Measurements from ENCODE around the gene SPATA31A5. TPM values are rescaled to one million over a fixed set of nuclear protein-coding genes. Genes with fewer than 3 reads are reported as not detected.
"Not testable (repeated sequence)": the region's sequence is repeated elsewhere in the genome, so short reads cannot be mapped to it uniquely, and the experiment has no call there.

Gene SPATA31A5
- polyA plus RNA-seq (2013): not detected

DNA sequence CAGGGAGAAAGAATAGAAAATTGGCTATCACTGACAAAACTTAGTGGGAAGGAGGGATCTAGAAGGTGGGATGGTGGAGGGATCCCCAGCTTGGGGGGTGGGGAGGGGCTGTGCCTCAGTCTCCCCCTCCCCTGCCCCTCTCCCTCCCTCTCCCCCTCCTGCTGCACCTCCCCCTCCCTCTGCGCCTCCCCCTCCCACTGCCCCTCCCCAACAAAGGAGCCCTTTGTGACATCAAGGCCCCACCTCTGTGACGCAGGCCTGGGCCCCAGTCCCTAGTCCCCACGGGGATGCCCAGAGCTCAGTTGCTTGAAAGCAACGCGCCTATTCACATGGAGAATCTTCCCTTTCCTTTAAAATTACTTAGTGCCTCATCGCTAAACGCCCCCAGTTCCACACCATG lies at the start of gene SPATA31A5:
Gene SPATA31A5 (plus strand): TSS at position 301 of the 400 bp plus-strand sequence. CDS start 29 bp downstream, at position 330.
- H3K9me3 ChIP-seq (ENCODE audit: control extremely low read depth in 1 of 5, control insufficient read depth in 4 of 5, insufficient read depth in 2 of 5, low read depth in 1 of 5, low read length in 4 of 5); H3K27me3 ChIP-seq (replicated peaks in 2 of 5; ENCODE audit: control insufficient read depth in 4 of 5, insufficient read depth in 5 of 5, low read length in 4 of 5); CTCF ChIA-PET; DNase-seq; H3K36me3 ChIP-seq (ENCODE audit: control insufficient read depth in 4 of 4, insufficient read depth in 4 of 4, low read length in 3 of 4); H3K4me3 ChIP-seq (ENCODE audit: control insufficient read depth in 1 of 7, extremely low read depth in 1 of 7, insufficient read depth in 4 of 7, low read depth in 2 of 7, low read length in 6 of 7); H3K27ac ChIP-seq (ENCODE audit: insufficient read depth in 1 of 2, low read depth in 1 of 2, low read length in 2 of 2, poor library complexity in 1 of 2, severe bottlenecking in 2 of 2); POLR2A ChIA-PET; H3K4me1 ChIP-seq (ENCODE audit: control extremely low read depth in 1 of 4, control insufficient read depth in 4 of 4, insufficient read depth in 4 of 4, low read length in 3 of 4): not testable (repeated sequence)
- WGBS (ENCODE audit: insufficient coverage): no CpG with 5 or more reads among the region's 7 CpGs

DNA sequence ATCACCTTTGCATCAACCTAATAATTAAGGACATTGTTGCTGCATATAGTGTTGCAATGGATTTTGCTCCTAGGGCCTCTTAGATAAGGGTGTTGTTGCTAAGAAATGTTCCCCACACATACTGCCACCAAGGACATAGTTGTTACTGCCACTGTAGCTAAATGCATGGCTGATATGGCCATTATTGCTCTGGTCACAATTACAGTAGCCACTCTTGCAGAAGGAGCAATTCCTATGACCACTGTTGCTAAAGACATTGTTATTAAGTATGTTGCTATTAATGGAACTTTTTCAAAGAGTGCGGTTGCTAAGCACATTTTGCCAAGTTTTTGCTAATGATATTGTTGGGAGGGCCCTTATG lies 48.8 kb downstream of the SPATA31A5 start:
- POLR2A ChIA-PET; H3K9me3 ChIP-seq (ENCODE audit: control extremely low read depth in 1 of 5, control insufficient read depth in 4 of 5, insufficient read depth in 2 of 5, low read depth in 1 of 5, low read length in 4 of 5); H3K27ac ChIP-seq (ENCODE audit: insufficient read depth in 1 of 2, low read depth in 1 of 2, low read length in 2 of 2, poor library complexity in 1 of 2, severe bottlenecking in 2 of 2); DNase-seq; H3K4me3 ChIP-seq (ENCODE audit: control insufficient read depth in 1 of 7, extremely low read depth in 1 of 7, insufficient read depth in 4 of 7, low read depth in 2 of 7, low read length in 6 of 7); H3K36me3 ChIP-seq (ENCODE audit: control insufficient read depth in 4 of 4, insufficient read depth in 4 of 4, low read length in 3 of 4); H3K27me3 ChIP-seq (replicated peaks in 2 of 5; ENCODE audit: control insufficient read depth in 4 of 5, insufficient read depth in 5 of 5, low read length in 4 of 5); H3K4me1 ChIP-seq (ENCODE audit: control extremely low read depth in 1 of 4, control insufficient read depth in 4 of 4, insufficient read depth in 4 of 4, low read length in 3 of 4); CTCF ChIA-PET: not testable (repeated sequence)
- no CpG with 5 or more reads among the region's 1 CpG for WGBS (ENCODE audit: insufficient coverage)

DNA sequence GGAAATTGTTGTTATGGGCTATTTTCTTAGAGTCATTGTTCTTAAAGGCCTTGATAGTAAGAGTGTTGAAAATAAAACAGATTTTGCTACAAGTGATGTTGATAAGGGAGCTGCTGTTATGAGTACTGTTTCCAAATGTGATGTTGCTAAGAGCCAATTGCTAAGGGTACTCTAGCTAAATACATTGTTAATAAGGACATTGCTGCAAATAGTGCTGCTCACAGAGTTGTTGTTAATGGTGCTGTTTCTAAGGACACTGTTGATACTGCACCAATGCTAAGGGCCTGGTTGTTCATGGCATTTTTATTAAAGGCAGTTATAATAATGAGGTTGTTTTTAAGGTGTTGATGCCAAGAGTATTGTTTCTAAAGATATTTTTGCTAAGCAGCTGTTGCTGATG lies 52.2 kb downstream of the SPATA31A5 start:
- H3K27me3 ChIP-seq (replicated peaks in 2 of 5; ENCODE audit: control insufficient read depth in 4 of 5, insufficient read depth in 5 of 5, low read length in 4 of 5); CTCF ChIA-PET; H3K36me3 ChIP-seq (ENCODE audit: control insufficient read depth in 4 of 4, insufficient read depth in 4 of 4, low read length in 3 of 4); DNase-seq; POLR2A ChIA-PET; H3K9me3 ChIP-seq (ENCODE audit: control extremely low read depth in 1 of 5, control insufficient read depth in 4 of 5, insufficient read depth in 2 of 5, low read depth in 1 of 5, low read length in 4 of 5); H3K4me3 ChIP-seq (ENCODE audit: control insufficient read depth in 1 of 7, extremely low read depth in 1 of 7, insufficient read depth in 4 of 7, low read depth in 2 of 7, low read length in 6 of 7); H3K4me1 ChIP-seq (ENCODE audit: control extremely low read depth in 1 of 4, control insufficient read depth in 4 of 4, insufficient read depth in 4 of 4, low read length in 3 of 4); H3K27ac ChIP-seq (ENCODE audit: insufficient read depth in 1 of 2, low read depth in 1 of 2, low read length in 2 of 2, poor library complexity in 1 of 2, severe bottlenecking in 2 of 2): not testable (repeated sequence)
